ENCODE measurements around the gene MVB12B.

Gene MVB12B

DNA sequence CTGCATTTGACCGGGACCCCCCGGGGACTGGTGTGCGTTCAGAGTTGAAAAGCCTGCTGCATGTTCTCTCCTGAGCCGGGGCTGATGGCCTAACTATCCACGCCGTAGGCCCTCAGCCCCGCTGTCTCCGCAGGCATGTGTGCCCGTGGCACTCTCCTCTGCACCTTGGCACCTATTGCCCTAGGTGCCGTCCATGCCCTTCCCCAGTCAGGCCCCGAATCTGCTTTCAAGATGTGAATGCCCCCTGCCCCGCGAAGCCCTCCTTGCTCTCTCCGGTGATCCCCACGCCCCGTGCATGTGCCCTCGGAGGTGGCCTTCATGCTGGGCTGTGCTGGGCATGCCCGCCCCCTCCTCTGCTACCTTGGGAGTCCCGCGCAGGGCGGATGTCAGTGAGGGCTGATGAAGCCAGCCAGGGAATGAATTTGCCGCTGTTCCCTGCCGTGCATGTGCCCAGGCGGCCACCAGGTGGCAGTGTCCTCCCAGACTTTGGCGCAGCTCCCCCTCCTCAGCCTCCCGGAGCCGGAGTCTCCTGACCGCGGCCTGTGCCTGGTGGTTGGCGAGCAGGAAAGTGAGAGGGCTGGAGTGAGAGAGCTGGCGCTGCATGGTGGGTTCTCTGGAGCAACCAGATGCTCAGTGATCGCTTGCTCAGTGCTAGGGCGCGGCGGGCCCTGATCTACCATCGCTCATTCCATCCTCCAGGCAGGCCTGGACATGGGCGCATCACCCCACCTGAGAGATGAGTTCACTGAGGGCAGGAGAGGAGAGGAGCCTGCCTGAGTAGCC, 174.2 kb downstream of the MVB12B start:
- in situ Hi-C loops (cut with MboI; ENCODE audit: low sequenced_read_pairs): no loop called here

- in situ Hi-C loops (cut with MboI; ENCODE audit: low sequenced_read_pairs): no loop called here
These were observed 175.0 kb downstream of the MVB12B start for GRCh38 chr9:126501383-126502331.

- in situ Hi-C loops (cut with MboI; ENCODE audit: low sequenced_read_pairs): no loop called here
These were observed 176.0 kb downstream of the MVB12B start for GRCh38 chr9:126502417-126503332.

- in situ Hi-C loops (cut with MboI; ENCODE audit: low sequenced_read_pairs): no loop called here
These were observed 176.9 kb downstream of the MVB12B start for GRCh38 chr9:126503333-126504085.

DNA sequence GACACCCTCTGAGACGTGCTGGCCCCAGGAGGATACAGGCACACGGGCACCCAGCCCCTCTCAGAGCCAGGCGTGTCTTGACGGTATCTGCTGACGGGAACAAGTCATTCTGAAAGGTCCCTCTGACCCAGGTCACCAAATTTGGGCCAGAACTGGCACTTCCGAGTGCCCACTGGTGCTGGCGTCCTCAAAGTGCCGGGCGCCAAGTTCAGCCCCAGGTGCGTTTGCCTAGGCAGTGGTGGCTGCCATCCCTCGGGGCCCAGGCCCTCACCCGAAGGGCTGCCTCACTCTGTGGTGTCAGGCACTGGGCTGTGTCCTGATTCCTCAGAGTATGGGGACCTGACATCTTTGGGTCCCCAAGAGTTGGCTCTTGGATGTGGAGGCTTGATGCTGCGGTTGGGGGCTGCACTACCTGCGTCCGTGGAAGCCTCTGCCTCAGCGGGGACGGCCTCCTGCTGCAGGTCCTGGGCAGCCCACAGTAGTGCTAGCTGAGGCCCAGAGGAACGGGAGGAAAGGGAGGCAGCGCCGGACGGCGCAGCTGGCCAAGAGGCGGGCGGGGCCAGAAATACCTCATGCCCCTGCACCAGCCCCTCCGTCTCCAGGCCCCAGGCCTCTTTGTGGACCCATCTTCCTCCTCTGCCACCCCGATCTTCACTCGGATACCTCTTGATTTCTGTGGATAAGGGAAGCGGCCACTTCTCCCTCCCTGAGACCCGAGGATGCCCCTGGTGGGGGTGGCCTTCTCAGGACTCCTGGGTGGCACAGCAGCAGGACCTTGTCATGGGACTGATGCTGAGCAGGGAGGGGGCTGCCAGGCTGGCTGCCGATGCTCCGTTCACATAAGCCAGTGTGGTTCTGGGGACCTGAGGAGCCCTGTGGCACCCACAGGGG, 177.7 kb downstream of the MVB12B start:
- in situ Hi-C loops (cut with MboI; ENCODE audit: low sequenced_read_pairs): no loop called here

DNA sequence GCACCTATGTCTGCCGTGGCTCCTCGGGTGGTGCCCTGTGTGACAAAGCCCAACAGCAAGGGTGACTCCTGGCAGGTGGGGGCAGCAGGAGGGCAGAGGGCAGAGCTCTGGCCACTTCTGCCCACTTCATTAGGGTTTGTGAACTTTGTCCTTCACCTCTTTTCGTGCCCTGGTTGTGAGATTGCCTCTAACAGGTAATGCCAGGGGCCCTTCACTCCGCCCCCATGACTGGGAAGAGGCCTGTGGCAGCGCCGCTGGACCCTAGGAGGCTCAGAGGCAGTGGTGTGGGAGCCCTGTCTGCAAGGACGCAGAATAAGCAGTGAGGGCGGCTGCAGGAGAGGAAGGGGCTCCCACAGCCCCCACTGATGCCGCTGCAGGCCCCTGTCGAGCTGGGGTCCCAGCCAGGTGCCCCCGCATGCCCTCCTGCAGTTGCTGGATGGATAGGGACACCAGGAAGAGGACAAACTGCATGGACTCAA, 178.4 kb downstream of the MVB12B start:
- in situ Hi-C loops (cut with MboI; ENCODE audit: low sequenced_read_pairs): no loop called here

DNA sequence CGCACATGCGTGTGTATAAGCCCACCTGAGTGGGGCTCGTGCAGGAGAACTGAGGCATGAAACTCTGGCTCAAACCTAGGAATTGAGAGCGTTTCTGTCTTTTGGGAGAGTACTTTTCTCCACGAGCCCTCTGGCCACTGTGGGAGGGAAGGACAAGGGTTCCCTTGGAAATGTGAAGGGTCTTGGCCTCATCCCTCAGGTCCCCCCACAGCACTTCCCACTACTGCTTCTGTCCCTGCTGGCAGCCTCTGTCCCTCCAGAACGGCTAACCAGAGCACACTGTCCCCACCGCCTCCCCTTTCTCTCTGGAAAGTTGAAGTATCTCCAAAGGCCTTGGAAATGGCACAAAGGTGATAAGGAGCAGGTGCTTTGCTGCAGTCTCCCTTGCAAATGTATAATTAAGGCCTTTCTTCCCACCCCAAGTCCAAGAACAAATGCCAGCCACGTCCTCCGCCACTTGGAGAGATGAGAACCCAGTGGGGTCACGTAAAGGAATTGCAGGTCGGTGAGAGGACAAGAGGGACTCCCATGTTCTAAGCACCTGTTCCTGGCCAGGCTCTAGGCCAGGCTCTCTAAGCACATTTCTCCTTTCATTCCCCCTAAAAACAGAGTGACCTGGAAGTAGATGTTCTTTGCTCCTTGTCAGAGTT, 179.2 kb downstream of the MVB12B start:
- in situ Hi-C loops (cut with MboI; ENCODE audit: low sequenced_read_pairs): no loop called here

GRCh38 chr9:126506361-126507317, 180.0 kb downstream of the MVB12B start:
- in situ Hi-C loops (cut with MboI; ENCODE audit: low sequenced_read_pairs): no loop called here

- in situ Hi-C loops (cut with MboI; ENCODE audit: low sequenced_read_pairs): no loop called here
These were observed 180.9 kb downstream of the MVB12B start for GRCh38 chr9:126507318-126508109.

- in situ Hi-C loops (cut with MboI; ENCODE audit: low sequenced_read_pairs): no loop called here
These were observed 181.6 kb downstream of the MVB12B start for GRCh38 chr9:126508171-126508591.

GRCh38 chr9:126508928-126509327, 182.3 kb downstream of the MVB12B start:
- in situ Hi-C loops (cut with MboI; ENCODE audit: low sequenced_read_pairs): no loop called here

DNA sequence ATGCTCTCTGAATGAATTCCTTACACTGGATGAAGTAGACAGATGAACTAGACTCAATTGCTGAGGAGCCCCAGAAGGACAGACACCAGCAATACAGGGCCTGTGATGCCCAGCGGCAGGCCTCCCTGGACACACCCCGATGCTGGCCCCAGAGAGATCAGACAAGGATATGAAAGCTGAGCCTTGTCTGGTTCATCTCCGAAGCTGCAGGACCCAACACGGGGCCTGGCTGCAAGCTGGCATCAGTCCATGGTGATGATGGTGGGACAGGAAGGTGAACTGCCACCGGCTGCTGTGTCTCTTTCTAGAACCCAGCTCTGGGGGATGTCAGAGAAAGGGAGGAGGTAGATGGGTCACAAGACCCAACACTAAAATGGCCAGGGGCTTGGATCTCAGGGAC, 183.1 kb downstream of the MVB12B start:
- in situ Hi-C loops (cut with MboI; ENCODE audit: low sequenced_read_pairs): no loop called here

DNA sequence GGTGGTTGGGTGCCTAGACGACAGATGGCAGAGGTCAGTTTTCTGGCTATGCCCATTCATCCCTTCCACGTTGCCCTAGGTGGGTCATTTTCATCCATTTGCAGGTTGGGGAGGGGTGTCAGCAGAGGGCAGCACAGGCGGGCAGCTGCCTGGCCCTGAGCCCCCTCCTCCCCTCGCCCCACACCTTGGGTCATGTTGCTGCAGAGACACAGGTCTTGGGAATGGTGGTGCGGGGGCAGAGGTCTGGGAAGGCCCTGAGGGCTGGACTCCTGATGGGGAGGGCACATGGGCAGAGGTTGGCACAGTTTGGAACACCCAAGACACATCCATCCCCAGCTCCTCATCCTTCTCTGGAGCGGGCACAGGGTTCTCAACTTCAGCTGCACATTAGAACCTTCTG, 183.9 kb downstream of the MVB12B start:
- in situ Hi-C loops (cut with MboI; ENCODE audit: low sequenced_read_pairs): no loop called here

GRCh38 chr9:126511411-126511810, 184.8 kb downstream of the MVB12B start:
- in situ Hi-C loops (cut with MboI; ENCODE audit: low sequenced_read_pairs): no loop called here

DNA sequence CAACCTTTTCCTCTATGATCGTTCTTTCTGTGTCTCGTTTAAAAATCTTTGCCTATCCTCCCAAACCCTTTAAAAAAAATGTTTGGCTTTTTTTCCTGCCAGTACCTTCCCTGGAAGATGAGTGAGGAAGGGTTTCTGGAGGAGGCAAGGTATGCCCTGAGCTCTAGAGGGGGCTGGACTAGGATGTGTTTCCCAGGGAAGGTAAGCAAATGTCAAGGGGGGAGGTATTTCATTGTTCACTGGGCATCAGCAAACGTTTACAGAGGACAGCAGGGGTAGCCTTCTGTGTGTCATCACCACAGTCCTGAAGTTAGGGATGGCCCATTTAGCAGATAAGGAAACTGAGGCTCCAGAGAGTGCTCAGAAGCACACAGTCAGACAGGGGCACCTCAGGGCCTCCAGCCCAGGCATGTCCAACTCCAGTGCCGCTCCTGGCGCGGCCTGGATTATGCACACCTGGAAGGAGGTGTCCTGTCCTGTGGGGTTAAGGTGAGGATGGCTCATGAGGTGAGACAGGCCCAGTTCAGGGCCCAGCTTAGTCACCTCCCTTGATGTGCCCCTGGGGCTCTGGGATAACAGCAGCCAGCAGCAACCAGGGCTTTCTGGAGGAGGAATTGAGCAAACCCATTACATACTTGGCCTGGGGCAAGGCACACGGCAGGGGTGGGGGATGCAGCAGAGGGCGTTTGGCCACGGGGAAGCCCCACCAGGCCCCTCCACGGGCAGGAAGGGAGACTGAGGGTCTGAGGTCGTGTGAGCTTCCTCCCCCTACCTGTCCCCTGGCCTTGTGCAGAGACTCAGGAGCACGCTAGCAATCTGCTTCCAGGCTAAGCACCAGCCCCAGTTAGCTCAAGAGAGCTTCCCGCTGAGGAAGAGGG, 186.8 kb downstream of the MVB12B start:
- in situ Hi-C loops (cut with MboI; ENCODE audit: low sequenced_read_pairs): no loop called here
